Measurements from ENCODE around the gene CCDC148.
"Not testable (repeated sequence)": the region's sequence is repeated elsewhere in the genome, so short reads cannot be mapped to it uniquely, and the experiment has no call there.

CCDC148 gene

GRCh38 chr2:158413581-158413980 is 43.0 kb downstream of the CCDC148 start:
- no peak for DNase-seq

- no peak for DNase-seq
Measured at GRCh38 chr2:158412206-158412605, 44.3 kb downstream of the CCDC148 start.

DNA sequence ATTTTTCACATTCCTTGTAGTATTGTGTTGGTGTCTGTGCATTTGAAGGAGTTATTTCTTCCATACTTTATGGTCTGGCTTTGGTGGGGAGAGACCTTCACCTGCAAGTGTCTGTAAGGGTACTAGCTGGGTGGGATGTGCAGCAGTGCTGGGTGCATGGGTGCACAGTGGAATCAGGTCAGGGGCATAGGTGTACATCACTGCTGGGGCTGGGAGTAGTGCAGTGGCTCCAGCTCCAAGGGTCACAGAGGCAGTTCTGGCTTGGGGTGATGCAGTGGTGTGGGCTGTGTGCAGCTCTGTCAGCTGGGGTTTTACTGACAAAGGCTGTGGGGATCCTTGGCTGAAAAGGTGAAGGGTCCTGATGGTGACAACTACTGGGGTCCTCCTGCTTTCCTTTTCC is 44.8 kb downstream of the CCDC148 start:
- no peak for DNase-seq

GRCh38 chr2:158410132-158410531 is 46.4 kb downstream of the CCDC148 start:
- no peak for DNase-seq

- DNase-seq: peak; percentile 96
Measured at GRCh38 chr2:158407031-158407430, 49.5 kb downstream of the CCDC148 start.

DNA sequence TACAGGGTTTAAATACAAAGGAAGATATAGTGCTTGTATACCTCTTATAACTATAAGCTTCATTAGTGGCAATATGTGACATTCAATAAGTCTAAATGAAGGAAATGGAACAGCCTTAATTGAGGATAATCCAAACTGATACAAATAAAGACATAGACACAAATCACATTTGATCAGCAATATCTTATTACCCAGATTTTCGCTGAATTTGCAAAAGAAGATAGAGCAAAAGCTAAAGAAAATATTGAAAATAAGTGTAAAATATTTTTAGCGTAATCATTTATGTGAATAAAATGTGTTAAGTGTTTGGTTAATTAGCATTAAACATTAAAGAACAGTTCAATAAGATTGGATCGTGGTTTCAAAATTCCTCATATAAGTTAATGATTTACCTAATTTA is 51.2 kb downstream of the CCDC148 start:
- DNase-seq: no peak

DNA sequence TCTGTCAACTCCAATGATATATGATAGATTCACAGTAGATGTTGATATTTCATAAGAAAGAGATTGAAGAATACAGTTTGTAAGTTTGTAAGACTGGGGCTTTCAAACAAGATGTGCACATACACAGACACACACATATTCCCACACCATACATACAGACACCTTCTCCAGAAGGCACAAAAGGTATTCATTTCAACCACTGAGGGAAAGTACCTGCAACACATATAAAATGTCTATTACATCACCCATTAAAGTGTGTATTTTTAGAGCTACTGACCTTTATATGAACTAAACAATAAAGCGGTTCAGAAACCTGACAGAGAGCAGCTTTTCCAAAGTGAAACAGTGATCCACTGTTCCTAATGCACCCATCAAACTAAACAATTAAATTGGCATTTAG is 53.3 kb downstream of the CCDC148 start:
- DNase-seq: peak; percentile 30

- no peak for DNase-seq
Measured at GRCh38 chr2:158402665-158403064, 53.9 kb downstream of the CCDC148 start.

DNA sequence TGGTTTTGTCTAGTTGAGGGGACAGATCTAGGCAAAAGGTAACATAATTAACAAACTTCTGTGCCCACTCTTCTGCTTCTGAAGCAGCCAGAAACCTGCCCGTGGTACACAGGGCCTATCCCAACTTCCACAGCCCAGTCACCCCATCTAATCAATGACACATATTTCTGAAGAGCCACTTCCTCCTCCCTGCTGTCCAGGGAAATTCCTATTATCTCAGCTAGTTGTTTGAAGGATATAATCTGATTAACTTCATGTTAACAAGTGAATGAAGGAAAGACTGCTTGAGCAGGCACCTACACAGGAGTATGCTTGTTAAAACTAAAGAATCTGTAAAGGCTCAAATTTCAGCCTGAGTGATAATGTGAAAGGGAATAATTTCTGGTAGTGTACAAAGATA is 61.4 kb downstream of the CCDC148 start:
- no peak for DNase-seq

DNA sequence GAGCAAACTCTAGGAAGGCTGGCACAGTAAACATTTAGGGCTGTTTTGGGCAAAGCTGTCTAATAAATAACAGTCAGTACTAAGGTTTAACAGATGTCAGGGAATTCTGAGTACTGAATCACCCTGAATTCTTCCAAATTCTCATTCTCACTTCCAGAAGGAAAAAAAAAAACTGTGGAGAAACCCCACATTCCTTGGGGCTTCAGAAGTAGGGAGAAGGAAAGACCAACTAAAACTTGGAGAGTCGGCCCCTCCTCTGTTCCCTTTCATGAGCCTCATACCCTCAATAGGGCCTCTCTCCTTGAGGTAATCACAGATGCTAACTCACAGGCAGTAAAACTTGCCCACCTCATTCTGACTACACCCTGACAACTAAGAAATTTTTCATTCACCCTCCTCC is 62.1 kb downstream of the CCDC148 start:
- DNase-seq: no peak

DNA sequence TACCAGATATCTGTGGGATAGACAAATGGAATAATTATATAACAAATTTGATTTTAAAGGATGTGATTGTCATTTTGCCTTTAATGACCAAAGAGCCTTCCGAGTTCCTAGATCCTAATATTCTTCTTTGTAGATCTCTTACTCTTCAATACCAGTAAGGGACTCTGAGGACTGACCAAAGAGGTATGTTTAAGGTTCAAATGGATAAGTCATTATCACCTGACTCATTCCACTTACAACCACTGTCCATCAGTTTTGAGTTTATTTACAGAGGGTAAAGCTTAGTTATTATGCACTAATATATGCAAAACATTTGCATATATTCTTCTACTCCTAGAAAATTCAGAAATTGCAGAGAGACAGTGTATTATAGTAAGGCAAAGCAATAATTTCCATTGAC is 62.7 kb downstream of the CCDC148 start:
- DNase-seq: no peak

DNA sequence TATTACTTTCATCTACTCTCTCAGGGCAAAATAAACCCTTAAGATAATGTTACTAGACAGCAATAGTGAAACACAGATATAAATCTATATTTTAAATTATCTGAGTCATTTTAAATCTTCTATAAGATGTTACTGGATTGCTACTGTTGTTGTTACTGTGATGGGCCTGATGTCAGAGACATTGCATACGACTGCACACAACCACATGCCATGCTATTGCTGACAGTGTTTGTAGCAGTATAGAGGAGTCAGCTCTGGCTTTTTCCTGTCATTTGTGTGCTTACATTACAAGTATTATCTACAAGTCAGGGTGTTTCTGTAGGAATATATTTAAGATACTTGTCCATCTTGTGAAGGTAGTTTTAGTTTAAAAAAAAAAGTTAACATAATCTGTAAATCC is 63.9 kb downstream of the CCDC148 start:
- no peak for DNase-seq

- DNase-seq: no peak
Measured at GRCh38 chr2:158391876-158392275, 64.7 kb downstream of the CCDC148 start.

GRCh38 chr2:158391361-158391760 is 65.2 kb downstream of the CCDC148 start:
- no peak for DNase-seq

- DNase-seq: no peak
Measured at GRCh38 chr2:158388159-158388558, 68.4 kb downstream of the CCDC148 start.

- peak; percentile 10 for DNase-seq
Measured at GRCh38 chr2:158385646-158386045, 70.9 kb downstream of the CCDC148 start.

GRCh38 chr2:158381978-158382377 is 74.6 kb downstream of the CCDC148 start:
- DNase-seq: no peak

DNA sequence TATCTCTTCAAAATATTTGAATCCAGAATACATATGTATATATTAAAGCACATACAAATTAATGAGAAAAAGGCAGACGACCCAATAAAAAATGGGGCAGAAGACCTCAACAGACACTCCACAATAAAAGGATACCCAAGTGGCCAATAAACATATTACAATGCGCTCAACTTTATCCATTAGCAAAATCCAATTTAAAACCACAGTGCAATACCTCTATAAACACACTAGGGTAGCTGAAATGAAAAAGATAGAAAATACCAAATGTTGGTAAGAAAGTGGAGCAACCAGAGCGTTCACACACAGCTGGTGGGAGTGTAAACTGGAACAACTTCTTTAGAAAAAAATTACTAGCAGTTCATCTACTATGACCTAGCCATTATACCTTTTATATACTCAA is 75.3 kb downstream of the CCDC148 start:
- DNase-seq: no peak

DNA sequence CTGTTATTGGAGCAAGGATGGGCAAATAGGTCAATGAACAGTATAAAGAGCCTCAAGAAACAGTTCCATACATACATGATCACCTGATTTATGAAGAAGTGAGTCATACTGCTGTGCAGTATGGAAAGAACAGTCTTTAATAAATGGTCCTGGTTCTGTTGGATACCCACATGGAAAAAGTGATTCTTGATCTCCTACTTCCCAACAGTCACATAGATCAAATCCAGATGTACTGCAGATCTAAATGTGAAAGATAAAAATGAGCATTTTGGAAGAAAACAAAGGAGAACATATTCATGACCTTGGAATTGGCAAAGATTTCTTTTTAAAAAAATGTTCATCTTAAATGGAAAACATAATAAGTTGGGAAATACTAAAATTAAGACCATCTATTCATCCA is 75.8 kb downstream of the CCDC148 start:
- DNase-seq: no peak

DNA sequence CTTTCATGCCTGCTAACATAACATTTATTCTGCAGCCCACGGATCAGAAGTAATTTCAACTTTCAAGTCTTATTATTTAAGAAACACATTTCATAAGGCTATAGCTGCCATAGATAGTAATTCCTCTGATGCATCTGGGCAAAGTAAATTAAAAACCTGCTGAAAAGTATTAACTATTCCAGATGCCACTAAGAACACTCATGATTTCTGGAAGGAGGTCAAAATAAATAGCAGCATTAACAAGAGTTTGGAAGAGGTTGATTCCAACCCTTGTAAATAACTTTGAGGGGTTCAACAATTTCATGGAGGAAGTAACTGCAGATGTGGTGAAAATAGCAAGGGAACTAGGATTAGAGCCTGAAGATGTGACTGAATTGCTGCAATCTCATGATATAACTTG is 77.6 kb downstream of the CCDC148 start:
- DNase-seq: no peak

DNA sequence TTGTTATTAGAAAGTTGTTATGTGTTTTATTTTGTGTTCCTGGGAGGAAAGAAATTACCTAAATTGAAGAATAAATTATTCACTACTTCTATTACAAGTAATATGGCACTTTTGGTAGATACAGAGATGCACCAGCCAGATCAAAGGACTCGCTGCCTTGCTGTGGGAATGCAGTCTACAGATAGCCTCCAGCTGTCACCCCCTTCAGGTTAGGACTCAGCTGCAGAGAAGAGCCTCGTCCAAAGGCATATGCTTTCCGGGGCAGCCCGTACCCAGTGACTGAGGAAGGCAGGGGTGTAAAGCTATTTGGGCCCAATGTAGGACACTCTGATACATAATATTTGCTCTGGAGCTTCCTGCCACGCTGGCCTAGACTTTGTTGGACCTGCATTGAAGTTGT is 90.2 kb downstream of the CCDC148 start:
- DNase-seq: no peak

- no peak for DNase-seq
Measured at GRCh38 chr2:158359846-158360245, 96.7 kb downstream of the CCDC148 start.

DNA sequence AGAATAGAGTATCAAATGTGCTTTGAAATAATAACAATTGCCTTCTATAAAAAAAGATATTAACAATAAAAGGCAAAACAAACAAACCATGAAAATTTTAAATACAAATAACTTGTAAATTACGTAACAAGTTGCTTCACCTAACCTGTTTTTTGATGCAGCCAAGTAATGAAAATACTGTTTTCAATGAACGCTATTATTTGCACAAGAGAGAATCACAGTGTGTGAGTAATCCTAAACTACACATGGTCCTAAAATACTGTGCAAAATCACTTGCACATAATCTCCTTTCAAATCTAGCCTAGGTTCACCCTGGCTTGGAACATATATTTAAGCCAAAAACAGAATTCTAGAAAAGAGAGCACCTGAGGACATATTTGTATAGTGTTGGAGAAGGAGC is 98.9 kb downstream of the CCDC148 start:
- no peak for DNase-seq

GRCh38 chr2:158357122-158357521 is 99.4 kb downstream of the CCDC148 start:
- DNase-seq: no peak

- DNase-seq: not testable (repeated sequence)
Measured at GRCh38 chr2:158351466-158351816, 105.1 kb downstream of the CCDC148 start.

GRCh38 chr2:158350751-158351465 is 105.6 kb downstream of the CCDC148 start:
- not testable (repeated sequence) for DNase-seq

Data from NCI-H2171 treated with DMSO at 0.1 percent for 48 hours (cell line).